GM20000 (cell line): ENCODE results near the gene NUMB.

Experiments used
- DNase-seq: peaks from one replicate; pipeline ENCODE4 v3.0.0; 2012; ENCODE audit warnings: low spot score
- CTCF ChIP-seq: IDR thresholded peaks from 2 replicates; pipeline ENCODE4 v1.5.1; 2012; ENCODE audit warnings: mild to moderate bottlenecking, control low read depth; ENCODE audit errors: extremely low read depth, missing control alignments

Gene NUMB

GRCh38 chr14:73491256-73492042 is 33.1 kb upstream of the NUMB start:
- DNase-seq, result peak; percentile 86
- TF ChIP-seq CTCF, result no peak

GRCh38 chr14:73489481-73490175 is 31.3 kb upstream of the NUMB start:
- TF ChIP-seq CTCF, result no peak
- DNase-seq, result no peak

- DNase-seq, result no peak
- TF ChIP-seq CTCF, result no peak
These were observed 20.3 kb upstream of the NUMB start for GRCh38 chr14:73478684-73479083.

- no peak for TF ChIP-seq CTCF
- DNase-seq, result peak; percentile 70
These were observed 19.4 kb upstream of the NUMB start for GRCh38 chr14:73477618-73478266.

- DNase-seq, result no peak
- TF ChIP-seq CTCF, result no peak
These were observed 18.1 kb upstream of the NUMB start for GRCh38 chr14:73476451-73476931.

GRCh38 chr14:73474952-73475351 is 16.6 kb upstream of the NUMB start:
- TF ChIP-seq CTCF, result no peak
- no peak for DNase-seq
